ENCODE results near the gene GSTM4. TPM values are rescaled to one million over a fixed set of nuclear protein-coding genes. Genes with fewer than 3 reads are reported as not detected.
"Not testable (repeated sequence)": the region's sequence is repeated elsewhere in the genome, so short reads cannot be mapped to it uniquely, and the experiment has no call there.

The GSTM4 gene
- total and polyA plus RNA-seq, 2 experiments from 2014 or later, result 64.5 to 116 TPM

- H3K4me3 ChIP-seq, result no peak within 1 kb of the TSS
- peak; percentile 79 for DNase-seq (ENCODE audit: low spot score)
These were observed 32.0 kb downstream of the GSTM4 start, which contains the start of gene GSTM1 for GRCh38 chr1:109687641-109688499. Gene GSTM1 (plus strand): TSS chr1:109687817. CDS start chr1:109687874, 57 bp downstream.

GRCh38 chr1:109689844-109690405 is 34.0 kb downstream of the GSTM4 start:
- Histone ChIP-seq H3K27me3 (no peaks in the 10 kb centered on the region), H3K4me1 (ENCODE audit: insufficient read depth) (no peaks in the 10 kb centered on the region), H3K4me2 (no peak overlapping the region), H3K36me3 (replicated peaks; ENCODE audit: insufficient read depth, low read depth) (no peaks in the 10 kb centered on the region), H3K27ac (no peak overlapping the region), H3K9me3 (ENCODE audit: low read depth) (no peaks in the 10 kb centered on the region), H2AFZ (no peak overlapping the region), H3K4me3 (no peak overlapping the region), H4K20me1 (ENCODE audit: insufficient read depth, poor library complexity, severe bottlenecking) (no peaks in the 10 kb centered on the region), H3K79me2 (no peaks in the 10 kb centered on the region), H3K9me2 (replicated peaks; ENCODE audit: insufficient read depth) (no peaks in the 10 kb centered on the region)
- WGBS (ENCODE audit: low lambda C conversion rate, missing lambda C conversion rate), result 93% methylated on average over 5 of the region's 6 CpGs
- no peak for TF ChIP-seq EZH2 (IDR thresholded peaks at IDR 0.05; ENCODE audit: borderline replicate concordance)
- TF ChIP-seq CTCF (IDR thresholded peaks at IDR 0.05; ENCODE audit: poor library complexity), result no peak
- no peak for TF ChIP-seq EZH2phosphoT487 (IDR thresholded peaks at IDR 0.05; ENCODE audit: low read depth, severe bottlenecking, unreplicated experiment)
- DNase-seq (ENCODE audit: low spot score), result no peak

More at GRCh38 chr1:109687641-109688499, 32.0 kb downstream of the GSTM4 start, which contains the start of gene GSTM1:
- Histone ChIP-seq H3K9me3 (ENCODE audit: low read depth) (no peaks in the 10 kb centered on the region), H3K4me1 (ENCODE audit: insufficient read depth) (no peaks in the 10 kb centered on the region), H2AFZ (peak within 1 kb of the TSS; percentile 52), H3K9me2 (replicated peaks; ENCODE audit: insufficient read depth) (no peaks in the 10 kb centered on the region), H3K79me2 (no peaks in the 10 kb centered on the region), H3K27ac (peak within 1 kb of the TSS; percentile 80), H3K4me2 (peak within 1 kb of the TSS; percentile 74), H4K20me1 (ENCODE audit: insufficient read depth, poor library complexity, severe bottlenecking) (no peaks in the 10 kb centered on the region), H3K36me3 (replicated peaks; ENCODE audit: insufficient read depth, low read depth) (no peaks in the 10 kb centered on the region), H3K27me3 (no peaks in the 10 kb centered on the region)
- TF ChIP-seq EZH2phosphoT487 (IDR thresholded peaks at IDR 0.05; ENCODE audit: low read depth, severe bottlenecking, unreplicated experiment) (no peak), CTCF (IDR thresholded peaks at IDR 0.05; ENCODE audit: poor library complexity) (peak; percentile 22)
- 39% methylated on average over 8 of the region's 46 CpGs for WGBS (ENCODE audit: low lambda C conversion rate, missing lambda C conversion rate)

GRCh38 chr1:109691759-109692158 is 35.9 kb downstream of the GSTM4 start:
- Histone ChIP-seq H3K4me1 (ENCODE audit: insufficient read depth) (no peaks in the 10 kb centered on the region), H2AFZ (no peak overlapping the region), H3K27me3 (no peaks in the 10 kb centered on the region), H3K9me3 (ENCODE audit: low read depth) (no peaks in the 10 kb centered on the region), H3K9me2 (replicated peaks; ENCODE audit: insufficient read depth) (no peaks in the 10 kb centered on the region), H3K4me2 (no peak overlapping the region), H3K36me3 (replicated peaks; ENCODE audit: insufficient read depth, low read depth) (no peaks in the 10 kb centered on the region), H3K4me3 (no peak overlapping the region), H3K79me2 (no peaks in the 10 kb centered on the region), H3K27ac (no peak overlapping the region), H4K20me1 (ENCODE audit: insufficient read depth, poor library complexity, severe bottlenecking) (no peaks in the 10 kb centered on the region)
- DNase-seq (ENCODE audit: low spot score), result no peak
- 82% methylated on average over 4 of the region's 6 CpGs for WGBS (ENCODE audit: low lambda C conversion rate, missing lambda C conversion rate)
- no peak for TF ChIP-seq EZH2 (IDR thresholded peaks at IDR 0.05; ENCODE audit: borderline replicate concordance)
- TF ChIP-seq EZH2phosphoT487 (IDR thresholded peaks at IDR 0.05; ENCODE audit: low read depth, severe bottlenecking, unreplicated experiment), result no peak
- no peak for TF ChIP-seq CTCF (IDR thresholded peaks at IDR 0.05; ENCODE audit: poor library complexity)

- not testable (repeated sequence) for H3K9me2 ChIP-seq (replicated peaks; ENCODE audit: insufficient read depth); H3K4me3 ChIP-seq; H3K4me1 ChIP-seq (ENCODE audit: insufficient read depth); DNase-seq (ENCODE audit: low spot score); H3K36me3 ChIP-seq (replicated peaks; ENCODE audit: insufficient read depth, low read depth); H2AFZ ChIP-seq; H4K20me1 ChIP-seq (ENCODE audit: insufficient read depth, poor library complexity, severe bottlenecking); H3K9me3 ChIP-seq (ENCODE audit: low read depth); H3K27ac ChIP-seq; H3K4me2 ChIP-seq; H3K79me2 ChIP-seq; H3K27me3 ChIP-seq
- WGBS (ENCODE audit: low lambda C conversion rate, missing lambda C conversion rate), result 94% methylated on average over 5 of the region's 5 CpGs
These were observed 38.5 kb downstream of the GSTM4 start for GRCh38 chr1:109694400-109694799.

GRCh38 chr1:109695138-109695537 is 39.2 kb downstream of the GSTM4 start:
- not testable (repeated sequence) for H3K4me3 ChIP-seq; H3K4me1 ChIP-seq (ENCODE audit: insufficient read depth); H3K4me2 ChIP-seq; H2AFZ ChIP-seq; H3K9me2 ChIP-seq (replicated peaks; ENCODE audit: insufficient read depth); H3K27ac ChIP-seq; H3K9me3 ChIP-seq (ENCODE audit: low read depth); H3K27me3 ChIP-seq; DNase-seq (ENCODE audit: low spot score); H3K79me2 ChIP-seq; H4K20me1 ChIP-seq (ENCODE audit: insufficient read depth, poor library complexity, severe bottlenecking); H3K36me3 ChIP-seq (replicated peaks; ENCODE audit: insufficient read depth, low read depth)
- WGBS (ENCODE audit: low lambda C conversion rate, missing lambda C conversion rate), result 82% methylated on average over 3 of the region's 3 CpGs

Measured in hepatocyte (in vitro differentiated cells).